Measurements from ENCODE around the gene CACNA1A. TPM values are rescaled to one million over a fixed set of nuclear protein-coding genes. Genes with fewer than 3 reads are reported as not detected.

Gene CACNA1A
- total RNA-seq, 1 donor from 2014 or later = 7.7 TPM

DNA sequence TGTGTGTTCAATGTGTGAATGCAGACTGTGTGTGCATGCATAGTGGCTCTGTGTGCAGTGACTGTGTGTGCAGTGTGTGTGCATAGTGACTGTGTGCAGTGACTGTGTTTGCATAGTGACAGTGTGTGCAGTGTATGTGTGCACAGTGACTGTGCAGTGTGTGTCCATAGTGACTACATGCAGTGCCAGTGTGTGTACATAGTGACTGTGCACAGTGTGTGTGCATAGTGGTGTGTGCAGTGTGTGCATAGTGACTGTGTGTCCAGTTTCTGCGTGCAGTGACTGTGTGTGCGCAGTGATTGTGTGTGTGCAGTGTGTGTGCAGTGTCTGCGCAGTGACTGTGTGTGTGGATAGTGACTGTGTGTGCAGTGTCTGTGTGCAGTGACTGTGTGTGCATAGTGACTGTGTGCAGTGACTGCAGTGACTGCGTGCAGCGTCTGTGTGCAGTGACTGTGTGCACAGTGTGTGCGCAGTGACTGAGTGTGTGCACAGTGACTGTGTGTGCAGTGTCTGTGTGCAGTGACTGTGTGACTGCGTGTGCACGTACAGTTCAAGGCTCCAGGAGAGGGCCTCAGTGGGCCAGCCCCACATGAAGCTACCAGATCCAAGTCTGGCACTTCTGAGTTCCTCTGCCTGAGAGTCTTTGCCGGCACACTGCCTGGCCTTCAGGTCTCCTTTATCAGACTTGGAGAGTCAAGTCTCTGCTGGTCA lies 265.8 kb downstream of the CACNA1A start:
- DNase-seq (ENCODE audit: low spot score in 2 of 2) = no peak
- Histone ChIP-seq H3K4me3 (no peak overlapping the region), H3K9me3 (no peaks in the 10 kb centered on the region), H3K36me3 (no peaks in the 10 kb centered on the region), H3K27ac (no peak overlapping the region), H3K4me1 (no peaks in the 10 kb centered on the region), H3K27me3 (no peaks in the 10 kb centered on the region)
- TF ChIP-seq, protein P1, sequence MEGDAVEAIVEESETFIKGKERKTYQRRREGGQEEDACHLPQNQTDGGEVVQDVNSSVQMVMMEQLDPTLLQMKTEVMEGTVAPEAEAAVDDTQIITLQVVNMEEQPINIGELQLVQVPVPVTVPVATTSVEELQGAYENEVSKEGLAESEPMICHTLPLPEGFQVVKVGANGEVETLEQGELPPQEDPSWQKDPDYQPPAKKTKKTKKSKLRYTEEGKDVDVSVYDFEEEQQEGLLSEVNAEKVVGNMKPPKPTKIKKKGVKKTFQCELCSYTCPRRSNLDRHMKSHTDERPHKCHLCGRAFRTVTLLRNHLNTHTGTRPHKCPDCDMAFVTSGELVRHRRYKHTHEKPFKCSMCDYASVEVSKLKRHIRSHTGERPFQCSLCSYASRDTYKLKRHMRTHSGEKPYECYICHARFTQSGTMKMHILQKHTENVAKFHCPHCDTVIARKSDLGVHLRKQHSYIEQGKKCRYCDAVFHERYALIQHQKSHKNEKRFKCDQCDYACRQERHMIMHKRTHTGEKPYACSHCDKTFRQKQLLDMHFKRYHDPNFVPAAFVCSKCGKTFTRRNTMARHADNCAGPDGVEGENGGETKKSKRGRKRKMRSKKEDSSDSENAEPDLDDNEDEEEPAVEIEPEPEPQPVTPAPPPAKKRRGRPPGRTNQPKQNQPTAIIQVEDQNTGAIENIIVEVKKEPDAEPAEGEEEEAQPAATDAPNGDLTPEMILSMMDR (IDR thresholded peaks at IDR 0.05) = no peak
- intact Hi-C loops (cut with DNase I) = no loop called here

DNA sequence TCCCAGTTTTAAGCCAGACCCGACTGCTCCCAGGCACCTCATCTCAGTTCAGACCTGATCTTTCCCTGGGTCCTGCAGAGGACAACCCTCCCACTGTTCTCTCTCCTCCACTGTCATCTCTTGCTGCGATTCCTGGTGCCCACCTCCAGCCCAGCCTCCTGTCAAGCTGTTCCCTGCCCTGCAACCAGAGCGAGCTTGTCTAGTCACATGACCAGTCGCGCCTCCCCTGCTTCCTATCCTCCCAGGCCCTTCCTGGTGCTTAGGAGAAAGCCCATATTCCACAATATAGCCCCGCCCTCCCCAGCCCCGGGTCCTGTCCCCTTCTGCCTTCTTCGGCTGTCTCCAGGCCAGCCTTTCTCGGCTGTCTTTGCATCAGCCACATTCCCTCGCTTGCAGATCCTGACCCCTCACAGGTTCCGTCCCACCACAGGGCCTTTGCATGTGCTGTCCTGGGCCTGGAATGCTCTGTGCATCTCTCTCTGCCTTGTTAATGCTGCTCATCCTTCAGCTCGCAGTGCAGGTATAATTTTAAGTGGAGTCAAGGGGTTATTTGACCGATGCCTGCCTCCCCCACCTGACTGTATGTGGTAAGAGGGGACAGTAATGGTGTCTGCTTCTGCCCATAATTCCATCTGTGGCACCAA lies 267.3 kb downstream of the CACNA1A start:
- intact Hi-C loops (cut with DNase I) = no loop called here
- TF ChIP-seq, protein P1 (IDR thresholded peaks at IDR 0.05) = no peak
- no peak for DNase-seq (ENCODE audit: low spot score in 2 of 2)
- Histone ChIP-seq H3K4me1 (no peaks in the 10 kb centered on the region), H3K4me3 (no peak overlapping the region), H3K9me3 (no peaks in the 10 kb centered on the region), H3K27me3 (no peaks in the 10 kb centered on the region), H3K27ac (no peak overlapping the region), H3K36me3 (no peaks in the 10 kb centered on the region)

DNA sequence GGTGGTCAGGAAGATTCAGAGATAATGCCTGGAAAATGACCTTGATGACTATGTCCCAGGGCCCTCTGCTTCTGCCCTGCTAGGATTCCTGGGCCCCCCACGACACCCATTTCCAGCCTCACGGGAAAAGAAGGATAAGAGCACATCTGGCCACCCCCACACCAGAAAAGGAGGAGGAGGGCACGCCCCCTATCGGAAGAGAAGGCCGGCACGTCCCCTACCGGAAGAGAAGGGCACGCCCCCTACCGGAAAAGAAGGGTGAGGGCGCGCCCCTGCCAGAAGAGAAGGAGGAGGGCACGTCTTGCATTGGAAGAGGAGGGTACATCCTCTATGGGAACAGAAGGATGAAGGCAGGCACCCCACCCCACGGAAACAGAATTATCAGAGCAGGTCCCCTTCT lies 271.8 kb downstream of the CACNA1A start:
- Histone ChIP-seq H3K27me3 (no peaks in the 10 kb centered on the region), H3K36me3 (no peaks in the 10 kb centered on the region), H3K9me3 (no peaks in the 10 kb centered on the region), H3K4me3 (no peak overlapping the region), H3K27ac (no peak overlapping the region), H3K4me1 (peaks cover 0 to 5% of the 10 kb centered on the region in 2 donors)
- DNase-seq (ENCODE audit: low spot score in 2 of 2) = peak in 1 of 2 donors; percentile 76
- intact Hi-C loops (cut with DNase I) = no loop called here
- TF ChIP-seq, protein P1 (IDR thresholded peaks at IDR 0.05) = peak in 2 of 3 experiments; percentile 27 to 43

DNA sequence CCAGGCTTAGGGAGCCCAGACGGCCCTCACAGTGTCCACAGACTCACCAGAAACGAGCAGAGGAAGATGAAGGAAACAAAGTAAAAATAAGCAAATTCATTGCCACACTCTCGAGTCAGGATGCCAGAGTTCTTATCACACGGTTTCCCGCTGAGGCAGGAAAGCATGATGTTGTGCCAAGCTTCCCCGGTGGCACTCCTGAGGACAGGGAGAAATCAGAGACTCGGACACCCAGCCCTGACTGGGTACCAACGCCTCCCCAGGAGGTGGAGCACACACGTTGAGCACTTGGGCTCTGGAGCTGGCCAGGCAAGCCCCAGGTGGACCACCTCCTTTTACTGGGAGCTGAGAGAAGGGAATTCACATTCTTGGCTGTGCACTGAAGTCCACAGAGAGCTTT lies 274.6 kb downstream of the CACNA1A start:
- no peak for DNase-seq (ENCODE audit: low spot score in 2 of 2)
- intact Hi-C loops (cut with DNase I) = no loop called here

DNA sequence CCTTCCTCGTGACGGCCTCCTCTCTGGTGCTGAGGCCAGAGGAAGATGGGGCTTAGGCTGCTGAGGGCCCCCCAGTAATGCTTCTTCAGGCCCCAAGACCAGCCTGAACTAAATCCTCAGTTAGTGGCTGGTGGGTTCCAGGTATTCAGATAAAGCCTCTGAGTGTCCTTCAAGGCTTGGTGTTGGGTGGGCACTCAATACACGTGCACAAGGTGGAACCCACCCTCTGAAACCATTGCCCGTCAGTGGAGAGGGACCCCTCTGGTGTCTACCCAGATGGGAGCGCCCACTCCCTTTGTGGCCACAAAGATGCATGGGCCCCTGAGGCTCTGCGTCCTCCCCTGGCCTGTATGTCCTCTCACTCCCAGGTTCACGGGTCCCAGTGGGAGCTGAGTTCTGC lies 277.0 kb downstream of the CACNA1A start:
- TF ChIP-seq, protein P1 (IDR thresholded peaks at IDR 0.05) = no peak
- no peak overlapping the region for H3K4me3 ChIP-seq
- intact Hi-C loops (cut with DNase I) = no loop called here
- H3K9me3 ChIP-seq = no peaks in the 10 kb centered on the region
- peaks cover 0 to 5% of the 10 kb centered on the region in 2 donors for H3K4me1 ChIP-seq
- no peaks in the 10 kb centered on the region for H3K27me3 ChIP-seq
- no peak overlapping the region for H3K27ac ChIP-seq
- no peak for DNase-seq (ENCODE audit: low spot score in 2 of 2)
- no peaks in the 10 kb centered on the region for H3K36me3 ChIP-seq

More for the DNA sequence above, 274.6 kb downstream of the CACNA1A start:
- H3K4me1 ChIP-seq = peaks cover 0 to 5% of the 10 kb centered on the region in 2 donors
- H3K27me3 ChIP-seq = no peaks in the 10 kb centered on the region
- TF ChIP-seq, protein P1 (IDR thresholded peaks at IDR 0.05) = no peak
- H3K27ac ChIP-seq = no peak overlapping the region
- H3K4me3 ChIP-seq = no peak overlapping the region
- H3K36me3 ChIP-seq = no peaks in the 10 kb centered on the region
- H3K9me3 ChIP-seq = no peaks in the 10 kb centered on the region

All from ascending aorta (tissue), 2 donors.